Hepatocyte (in vitro differentiated cells): ENCODE data around the gene DPYD.

Source experiments
- CTCF ChIP-seq: fragments of 200-600 bp; sonication (generic); IDR thresholded peaks from 2 replicates; pipeline ENCODE4 v1.5.1; 2016; ENCODE audit warnings: antibody characterized with exemption, mild to moderate bottlenecking; ENCODE audit not compliant: poor library complexity
- EZH2 ChIP-seq: fragments of 200-600 bp; sonication (generic); IDR thresholded peaks from 2 replicates; pipeline ENCODE4 v1.6.1; 2016; ENCODE audit warnings: antibody characterized with exemption, mild to moderate bottlenecking, borderline replicate concordance

GRCh38 chr1:97441966-97442365 is 478.9 kb downstream of the DPYD start:
- TF ChIP-seq CTCF (no peak), EZH2 (no peak)
